Gastrocnemius medialis (tissue), 4 donors: ENCODE data around the gene MYO15A. TPM values are rescaled to one million over a fixed set of nuclear protein-coding genes. Genes with fewer than 3 reads are reported as not detected.

Experiments used
- ATAC-seq, 2 donors: fragments of 150-250 bp; one replicate each; pipeline ENCODE4 v1.9.1; 2016
- DNase-seq, 2 donors: peaks; one replicate each; pipeline ENCODE4 v3.0.0-alpha.2; 2019
- H3K27ac ChIP-seq, 4 donors: fragments of 200-600 bp; sonication (generic); 1 replicate in 1 of 4; 2 replicates in 3 of 4; pipeline ENCODE4 v1.5.1; 2016 to 2018; ENCODE audit warnings: mild to moderate bottlenecking in 2 of 4, moderate library complexity in 1 of 4
- H3K27me3 ChIP-seq, 3 donors: fragments of 200-600 bp; sonication (generic) in 2 of 3; 1 replicate in 1 of 3; 2 replicates in 2 of 3; pipeline versions ENCODE4 v1.5.1 to v1.6.0; 2016 to 2019; ENCODE audit warnings: mild to moderate bottlenecking in 1 of 3, moderate library complexity in 1 of 3
- H3K36me3 ChIP-seq, 2 donors: fragments of 200-600 bp; sonication (generic) in 1 of 2; one replicate each; pipeline ENCODE4 v1.5.1; 2017 to 2018
- H3K4me1 ChIP-seq, 2 donors: fragments of 200-600 bp; sonication (generic) in 1 of 2; one replicate each; pipeline ENCODE4 v1.5.1; 2016 to 2017; ENCODE audit warnings: mild to moderate bottlenecking in 2 of 2
- H3K4me3 ChIP-seq, 4 donors: fragments of 200-600 bp; sonication (generic) in 3 of 4; 1 replicate in 1 of 4; 2 replicates in 3 of 4; pipeline ENCODE4 v1.5.1; 2016 to 2019; ENCODE audit warnings: mild to moderate bottlenecking in 2 of 4
- H3K9me3 ChIP-seq, 3 donors: fragments of 200-600 bp; sonication (generic) in 2 of 3; 1 replicate in 1 of 3; 2 replicates in 2 of 3; pipeline ENCODE4 v1.5.1; 2016 to 2019
- POLR2A ChIP-seq, 2 donors: fragments of 450-650 bp; IDR thresholded peaks; one replicate each; pipeline ENCODE4 v1.6.1; 2017; ENCODE audit warnings: antibody characterized with exemption in 2 of 2, mild to moderate bottlenecking in 2 of 2, moderate library complexity in 2 of 2
- in situ Hi-C, 4 donors: fragments of 200-750 bp; cut with MboI; loops; one replicate each; pipeline versions ENCODE4 v1.15.0 to v1.8.0; 2017; ENCODE audit warnings: low sequenced_read_pairs in 4 of 4
- intact Hi-C: fragments of 100-400 bp; cut with DNase I; formaldehyde crosslinking; loops from one replicate; pipeline ENCODE4 v1.15.1; 2023; ENCODE audit warnings: low total_unique reads
- total RNA-seq, 4 donors: library from RNA; depleted of rRNA; stranded (reverse); fragments of >200 nt; gene quantifications; one replicate each; pipeline versions ENCODE4 v1.1.0 to v1.2.3, GENCODE V29; 2016
- TF ChIP-seq, protein P1 (sequence below), 5 experiments: fragments of 450-650 bp in 3 of 5; fragments of 200-600 bp in 2 of 5; sonication (generic) in 2 of 5; IDR thresholded peaks in 4 of 5; conservative IDR thresholded peaks in 1 of 5; 1 replicate in 4 of 5; 2 replicates in 1 of 5; pipeline ENCODE4 v1.5.1; 2016 to 2019; ENCODE audit warnings: antibody characterized with exemption in 5 of 5, mild to moderate bottlenecking in 3 of 5, moderate library complexity in 3 of 5

MYO15A gene
- total RNA-seq, 4 donors from 2014 or later, result 0.04 to 0.70 (median 0.31) TPM; not detected in 1

- ATAC-seq, result no peak
- no peaks in the 10 kb centered on the region for H3K4me1 ChIP-seq
- in situ Hi-C loops, result no loop called here
Observed at GRCh38 chr17:18157354-18157985, 48.9 kb downstream of the MYO15A start.

GRCh38 chr17:18158022-18158600, 49.6 kb downstream of the MYO15A start:
- peak; percentile 22 to 28 for ATAC-seq
- intact Hi-C loops, result no loop called here
- Histone ChIP-seq H3K4me3 (peak overlapping the region; percentile 44 to 54 (median 50)), H3K4me1 (no peaks in the 10 kb centered on the region), H3K27me3 (no peaks in the 10 kb centered on the region), H3K36me3 (no peaks in the 10 kb centered on the region), H3K27ac (peak overlapping the region in 2 of 4 donors; percentile 29 to 47), H3K9me3 (no peaks in the 10 kb centered on the region)
- DNase-seq, result peak; percentile 53 to 71
- TF ChIP-seq, protein P1, sequence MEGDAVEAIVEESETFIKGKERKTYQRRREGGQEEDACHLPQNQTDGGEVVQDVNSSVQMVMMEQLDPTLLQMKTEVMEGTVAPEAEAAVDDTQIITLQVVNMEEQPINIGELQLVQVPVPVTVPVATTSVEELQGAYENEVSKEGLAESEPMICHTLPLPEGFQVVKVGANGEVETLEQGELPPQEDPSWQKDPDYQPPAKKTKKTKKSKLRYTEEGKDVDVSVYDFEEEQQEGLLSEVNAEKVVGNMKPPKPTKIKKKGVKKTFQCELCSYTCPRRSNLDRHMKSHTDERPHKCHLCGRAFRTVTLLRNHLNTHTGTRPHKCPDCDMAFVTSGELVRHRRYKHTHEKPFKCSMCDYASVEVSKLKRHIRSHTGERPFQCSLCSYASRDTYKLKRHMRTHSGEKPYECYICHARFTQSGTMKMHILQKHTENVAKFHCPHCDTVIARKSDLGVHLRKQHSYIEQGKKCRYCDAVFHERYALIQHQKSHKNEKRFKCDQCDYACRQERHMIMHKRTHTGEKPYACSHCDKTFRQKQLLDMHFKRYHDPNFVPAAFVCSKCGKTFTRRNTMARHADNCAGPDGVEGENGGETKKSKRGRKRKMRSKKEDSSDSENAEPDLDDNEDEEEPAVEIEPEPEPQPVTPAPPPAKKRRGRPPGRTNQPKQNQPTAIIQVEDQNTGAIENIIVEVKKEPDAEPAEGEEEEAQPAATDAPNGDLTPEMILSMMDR (IDR thresholded peaks at IDR 0.05 in 4 of 5, conservative IDR thresholded peaks at IDR 0.05 in 1 of 5), result no peak
- TF ChIP-seq POLR2A (IDR thresholded peaks at IDR 0.05), result no peak
- in situ Hi-C loops, result no loop called here

More at GRCh38 chr17:18157354-18157985, 48.9 kb downstream of the MYO15A start:
- Histone ChIP-seq H3K4me3 (no peak overlapping the region), H3K27ac (peak overlapping the region in 2 of 4 donors; percentile 29 to 47), H3K36me3 (no peaks in the 10 kb centered on the region), H3K9me3 (no peaks in the 10 kb centered on the region), H3K27me3 (no peaks in the 10 kb centered on the region)
- intact Hi-C loops, result no loop called here
- no peak for TF ChIP-seq POLR2A (IDR thresholded peaks at IDR 0.05)
- TF ChIP-seq, protein P1 (IDR thresholded peaks at IDR 0.05 in 4 of 5, conservative IDR thresholded peaks at IDR 0.05 in 1 of 5), result no peak
- DNase-seq, result no peak

GRCh38 chr17:18159551-18160120, 51.1 kb downstream of the MYO15A start:
- no peak for ATAC-seq
- Histone ChIP-seq H3K27me3 (no peaks in the 10 kb centered on the region), H3K4me1 (no peaks in the 10 kb centered on the region), H3K27ac (no peak overlapping the region), H3K4me3 (no peak overlapping the region), H3K36me3 (no peaks in the 10 kb centered on the region), H3K9me3 (no peaks in the 10 kb centered on the region)
- no peak for DNase-seq
- in situ Hi-C loops, result no loop called here
- intact Hi-C loops, result no loop called here
- TF ChIP-seq, protein P1 (IDR thresholded peaks at IDR 0.05 in 4 of 5, conservative IDR thresholded peaks at IDR 0.05 in 1 of 5), result no peak
- TF ChIP-seq POLR2A (IDR thresholded peaks at IDR 0.05), result no peak

DNA sequence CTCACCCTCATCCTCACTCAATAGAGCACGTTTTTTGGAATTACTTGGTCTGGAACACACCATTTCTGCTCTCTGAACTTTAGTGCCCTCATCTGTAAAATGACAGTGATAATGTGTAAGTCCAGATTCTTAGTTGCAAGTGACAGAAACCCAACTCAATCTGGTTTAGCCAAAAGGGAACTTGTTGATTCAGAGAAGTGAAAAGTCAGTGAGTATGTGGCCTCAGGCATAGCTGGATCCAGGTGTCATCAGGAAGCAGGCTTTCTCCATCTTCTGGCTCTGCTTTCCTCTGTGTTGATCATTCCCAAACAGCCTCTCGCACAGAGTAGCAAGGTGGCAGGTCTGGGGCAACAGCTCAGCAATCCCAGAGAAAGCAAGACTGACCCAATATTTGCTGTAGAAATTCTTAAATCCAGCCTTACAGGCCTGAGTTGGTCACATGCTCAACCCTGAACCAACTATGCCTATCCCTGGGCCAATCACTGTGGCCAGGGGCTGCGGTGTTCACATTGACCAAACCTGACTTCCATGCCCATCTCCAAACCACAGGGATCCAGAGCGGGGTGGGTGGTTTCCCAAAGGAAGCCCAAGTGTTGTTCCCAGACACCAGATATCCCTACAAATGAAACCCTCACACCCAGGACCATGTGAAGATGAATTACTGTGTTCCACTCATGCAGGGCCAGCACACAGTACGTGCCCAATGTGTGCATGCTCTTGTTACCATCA, 51.7 kb downstream of the MYO15A start:
- intact Hi-C loops (no loop called here), in situ Hi-C loops (no loop called here)
- no peak overlapping the region for H3K4me3 ChIP-seq
- DNase-seq, result no peak
- no peak for ATAC-seq
- TF ChIP-seq POLR2A (IDR thresholded peaks at IDR 0.05), result no peak
- TF ChIP-seq, protein P1 (IDR thresholded peaks at IDR 0.05 in 4 of 5, conservative IDR thresholded peaks at IDR 0.05 in 1 of 5), result no peak
- no peaks in the 10 kb centered on the region for H3K36me3 ChIP-seq
- H3K27me3 ChIP-seq, result no peaks in the 10 kb centered on the region
- H3K4me1 ChIP-seq, result no peaks in the 10 kb centered on the region
- no peak overlapping the region for H3K27ac ChIP-seq
- H3K9me3 ChIP-seq, result no peaks in the 10 kb centered on the region
